ENCODE measurements around the gene SAE1.
A peak's percentile ranks its signal among the peaks of the same experiment; 100 is the strongest.
"Not testable (repeated sequence)": the region's sequence is repeated elsewhere in the genome, so short reads cannot be mapped to it uniquely, and the experiment has no call there.

SAE1 gene

DNA sequence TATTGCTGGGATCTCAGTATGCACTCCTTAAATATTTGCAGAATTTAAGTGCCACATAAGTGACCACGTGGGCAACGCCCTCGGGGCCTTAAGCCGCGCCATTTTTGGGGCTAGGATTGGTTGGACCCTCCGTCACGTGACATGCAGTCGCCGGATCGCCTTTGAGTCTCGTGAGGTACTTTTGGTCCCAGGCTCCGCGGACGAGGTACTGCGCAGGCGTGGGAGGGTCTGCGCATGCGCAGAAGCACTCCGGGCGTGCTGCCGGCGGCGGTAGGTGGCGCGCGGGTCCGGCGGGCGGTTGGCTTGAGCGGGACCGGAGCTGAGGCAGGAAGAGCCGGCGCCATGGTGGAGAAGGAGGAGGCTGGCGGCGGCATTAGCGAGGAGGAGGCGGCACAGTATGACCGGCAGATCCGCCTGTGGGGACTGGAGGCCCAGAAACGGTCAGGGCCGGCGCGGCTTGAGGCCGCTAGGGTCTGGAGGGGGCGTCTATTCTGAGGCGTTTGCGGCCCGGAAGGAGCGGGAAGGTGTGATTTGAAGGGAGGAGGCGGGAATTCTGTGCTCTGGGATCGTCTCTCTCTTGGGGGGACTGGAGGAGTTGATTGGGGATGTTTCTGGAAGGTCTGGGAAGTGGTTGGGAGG, at the start of gene SAE1:
Gene SAE1, plus strand, starts transcription at position 247 of the 639 bp plus-strand sequence. Its CDS starts 96 bp downstream, at position 343.
- peak; percentile 72 to 82 for DNase-seq (ENCODE audit: low read depth in 2 of 2, low spot score in 1 of 2)

DNA sequence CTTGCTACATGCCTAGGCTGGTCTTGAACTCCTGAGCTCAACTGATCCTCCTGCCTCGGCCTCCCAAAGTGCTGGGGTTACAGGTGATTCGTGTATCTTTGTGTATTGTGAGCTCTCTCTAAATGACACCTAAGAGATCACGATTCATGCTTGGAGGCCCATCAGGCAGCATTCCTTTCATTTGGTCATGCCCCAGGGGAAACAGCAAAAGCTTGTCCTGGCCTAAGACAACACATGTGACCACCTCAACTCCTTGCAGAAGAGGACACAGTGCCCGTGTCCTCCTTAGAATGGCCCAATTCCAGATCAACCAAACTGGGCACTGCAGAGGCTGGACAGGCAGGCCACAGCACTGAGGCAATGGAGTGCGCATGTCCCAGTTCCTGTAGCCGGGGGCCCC, 49.5 kb upstream of the SAE1 start:
- no peak for DNase-seq (ENCODE audit: low read depth in 2 of 2, low spot score in 1 of 2)

DNA sequence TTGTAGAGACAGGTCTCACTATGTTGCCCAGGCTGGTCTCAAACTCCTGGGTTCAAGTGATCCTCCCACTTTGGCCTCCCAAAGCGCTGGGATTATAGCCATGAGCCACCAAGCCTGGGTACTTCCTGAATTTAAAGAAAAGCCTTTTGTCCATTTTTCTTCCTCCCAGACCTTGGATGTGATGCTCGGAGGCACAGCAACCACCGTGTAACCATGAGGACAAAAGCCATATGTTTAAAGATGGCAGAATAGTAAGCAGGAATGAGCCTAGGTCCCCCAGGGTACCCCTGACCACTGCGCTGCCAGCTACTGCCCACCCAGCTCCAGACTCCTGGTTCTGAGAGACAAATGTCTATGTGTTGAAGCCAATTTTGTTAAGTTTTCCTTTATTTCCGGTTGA, 48.1 kb upstream of the SAE1 start:
- no peak for DNase-seq (ENCODE audit: low read depth in 2 of 2, low spot score in 1 of 2)

DNA sequence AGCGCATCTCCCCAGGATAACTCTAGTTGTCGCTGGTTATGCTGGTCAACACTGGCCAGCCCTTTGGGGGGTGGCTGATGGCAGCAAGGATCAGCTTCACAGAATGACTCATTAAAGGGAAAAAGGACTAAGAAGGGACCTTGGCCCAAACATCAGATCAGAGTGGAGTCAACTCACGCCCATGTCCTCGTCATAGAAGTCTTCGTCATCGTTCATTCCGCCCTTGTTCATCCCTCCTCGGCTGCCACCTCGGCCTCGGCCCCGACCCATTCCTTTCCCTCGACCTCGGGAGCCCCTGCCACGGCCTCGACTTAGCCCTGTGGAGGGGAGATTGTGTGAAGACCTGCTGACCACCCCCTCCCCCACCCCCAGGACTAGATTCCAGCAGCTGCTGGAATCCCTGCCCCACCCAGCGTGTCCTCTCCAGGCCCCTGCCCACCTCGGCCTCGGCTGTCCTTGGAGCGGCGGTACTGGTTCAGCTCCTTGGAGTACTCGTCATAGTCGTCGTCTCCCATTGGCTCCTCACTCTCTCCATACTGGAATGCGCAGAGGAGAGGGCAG, 45.7 kb upstream of the SAE1 start:
- no peak for DNase-seq (ENCODE audit: low read depth in 2 of 2, low spot score in 1 of 2)

DNA sequence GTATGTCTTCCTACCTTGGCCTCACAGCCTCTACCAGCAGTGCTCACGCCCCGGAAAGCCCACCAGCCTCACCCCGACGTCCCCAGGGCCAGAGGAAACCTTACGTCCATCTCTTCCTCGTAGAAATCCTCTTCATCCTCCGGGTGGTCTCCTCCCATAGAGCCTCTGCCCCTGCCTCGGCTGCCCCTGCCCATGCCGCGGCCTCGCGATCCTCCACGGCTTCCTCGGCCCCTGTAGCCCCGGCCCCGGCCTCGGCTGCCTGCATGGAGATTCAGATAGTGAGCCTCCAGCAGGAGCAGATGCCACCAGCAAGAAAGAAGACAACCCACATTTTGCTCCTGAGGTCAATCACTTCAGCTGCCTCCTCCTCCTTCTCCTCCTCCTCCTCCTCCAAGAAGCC, 44.4 kb upstream of the SAE1 start:
- no peak for DNase-seq (ENCODE audit: low read depth in 2 of 2, low spot score in 1 of 2)

GRCh38 chr19:47089767-47090350, 40.8 kb upstream of the SAE1 start:
- DNase-seq (ENCODE audit: low read depth in 2 of 2, low spot score in 1 of 2) = no peak

GRCh38 chr19:47093254-47093653, 37.4 kb upstream of the SAE1 start:
- DNase-seq (ENCODE audit: low read depth in 2 of 2, low spot score in 1 of 2) = no peak

GRCh38 chr19:47093841-47094240, 36.8 kb upstream of the SAE1 start:
- no peak for DNase-seq (ENCODE audit: low read depth in 2 of 2, low spot score in 1 of 2)

DNA sequence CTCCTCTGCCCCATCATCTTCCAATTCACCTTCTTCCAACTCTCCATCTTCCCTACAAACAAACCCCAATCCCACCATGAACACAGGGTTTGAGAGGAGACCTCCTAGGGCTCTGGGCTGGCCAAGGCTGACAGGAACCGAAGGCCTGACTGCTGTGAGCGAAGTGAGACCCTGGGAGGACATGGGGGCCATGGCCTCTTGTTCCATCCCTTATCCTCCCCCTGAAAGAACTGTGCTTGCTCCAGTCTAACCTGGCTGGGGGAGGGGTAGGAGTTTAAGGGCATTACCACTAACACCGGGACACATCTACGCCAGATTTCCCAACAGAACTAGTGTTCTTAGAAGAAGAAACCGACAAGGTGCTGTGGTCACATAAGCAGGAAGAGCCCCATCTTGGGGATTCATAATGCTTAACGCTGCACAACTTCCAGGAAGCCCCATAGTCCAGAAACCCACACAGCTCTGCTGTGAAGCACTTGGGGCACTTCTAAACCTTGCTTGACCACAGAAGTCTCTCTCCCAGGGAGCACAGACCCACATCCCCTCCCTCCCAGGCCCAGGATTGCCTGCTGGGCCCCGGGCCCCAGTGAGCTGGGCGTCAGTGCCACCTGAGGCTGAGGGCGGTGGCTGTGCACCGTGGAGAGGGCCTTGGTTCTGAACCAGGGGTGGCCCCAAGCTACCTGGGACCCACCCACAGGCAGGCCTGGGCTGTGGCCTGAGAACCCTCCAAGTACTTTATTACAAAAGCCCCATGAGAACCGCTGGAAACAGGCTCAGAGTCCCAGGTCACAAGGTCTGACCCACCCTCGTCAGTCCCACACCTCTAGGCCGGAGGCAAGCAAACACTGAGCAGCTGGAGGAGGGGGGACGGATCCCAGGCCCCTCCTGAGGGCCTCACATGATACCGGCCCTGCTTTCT, 35.8 kb upstream of the SAE1 start:
- no peak for DNase-seq (ENCODE audit: low read depth in 2 of 2, low spot score in 1 of 2)

DNA sequence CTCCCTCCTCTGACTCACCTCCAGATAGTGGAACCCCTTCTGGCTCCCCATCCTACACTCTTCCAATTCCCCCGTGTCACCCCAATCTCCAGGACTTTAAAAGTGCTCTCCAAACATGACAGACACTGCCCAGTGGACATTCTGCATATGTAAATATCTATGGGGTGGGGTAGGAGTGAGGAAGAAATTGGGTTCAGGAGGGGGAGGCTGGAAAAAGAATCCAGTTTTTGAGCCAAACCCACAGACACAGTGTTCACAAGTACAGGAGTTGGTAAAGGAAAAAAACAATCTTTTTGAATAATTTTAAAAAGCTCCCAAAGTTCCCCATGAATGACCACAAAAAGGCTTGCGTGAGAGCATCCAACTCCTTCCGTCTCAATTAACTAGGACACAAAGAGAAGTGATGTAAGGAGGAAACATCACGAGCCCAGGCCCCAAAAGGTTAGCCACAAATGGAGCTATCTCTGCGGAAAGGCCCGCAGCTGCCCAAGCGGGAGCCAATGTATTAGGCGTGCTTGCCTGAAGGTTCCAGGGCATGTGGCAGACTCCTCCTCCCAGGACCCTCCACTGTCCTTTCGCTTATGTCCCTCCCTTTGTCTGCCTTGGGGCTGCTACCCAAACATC, 35.0 kb upstream of the SAE1 start:
- DNase-seq (ENCODE audit: low read depth in 2 of 2, low spot score in 1 of 2) = no peak

DNA sequence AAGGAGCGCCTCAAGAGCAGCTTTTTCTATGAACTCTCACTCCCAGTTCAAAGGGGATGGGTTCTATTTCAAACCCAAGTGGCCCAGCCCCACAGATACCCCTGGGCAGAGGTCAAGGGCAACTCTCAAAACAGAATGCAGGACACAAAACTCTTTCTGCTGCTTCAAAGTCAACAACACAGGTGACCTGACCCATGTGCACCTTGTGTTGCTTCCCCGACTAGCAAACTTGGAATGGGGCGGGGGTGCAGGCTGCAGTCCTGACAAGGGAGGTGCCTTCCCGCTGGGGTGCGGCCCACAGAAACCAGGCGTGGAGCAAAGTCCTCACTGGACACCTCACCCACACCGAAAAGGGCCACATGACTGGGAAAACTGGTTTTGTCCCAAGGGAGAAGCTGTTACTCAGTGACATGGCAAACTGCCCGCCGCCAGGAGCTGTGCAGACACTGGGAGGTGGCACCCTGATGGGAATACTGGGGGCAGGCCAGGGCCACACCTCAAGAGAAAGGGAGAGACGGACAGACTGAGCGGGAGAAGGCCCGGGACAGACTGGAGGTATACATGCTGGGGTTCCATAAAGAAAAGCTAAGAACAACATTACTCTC, 34.4 kb upstream of the SAE1 start:
- no peak for DNase-seq (ENCODE audit: low read depth in 2 of 2, low spot score in 1 of 2)

DNA sequence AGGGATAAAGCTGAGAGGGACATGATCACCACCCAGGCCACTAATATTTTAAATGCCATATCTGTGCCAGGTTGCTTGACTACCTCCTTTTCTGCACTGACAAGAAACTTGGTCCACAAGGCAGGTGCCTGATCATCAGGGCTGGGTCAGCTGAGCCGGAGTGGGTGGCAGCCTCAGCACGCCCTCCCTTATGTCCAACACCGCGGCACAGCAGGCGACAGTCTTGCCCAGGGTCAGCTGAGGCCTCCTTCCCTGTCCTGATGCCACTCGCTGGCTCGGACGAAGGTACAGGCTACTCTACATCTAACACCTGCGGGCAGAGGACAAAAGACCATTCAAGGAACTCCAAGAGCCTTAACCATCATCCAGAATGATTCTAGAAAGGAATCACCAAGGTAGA, 33.9 kb upstream of the SAE1 start:
- no peak for DNase-seq (ENCODE audit: low read depth in 2 of 2, low spot score in 1 of 2)

GRCh38 chr19:47097396-47098201, 33.0 kb upstream of the SAE1 start:
- DNase-seq (ENCODE audit: low read depth in 2 of 2, low spot score in 1 of 2) = no peak

DNA sequence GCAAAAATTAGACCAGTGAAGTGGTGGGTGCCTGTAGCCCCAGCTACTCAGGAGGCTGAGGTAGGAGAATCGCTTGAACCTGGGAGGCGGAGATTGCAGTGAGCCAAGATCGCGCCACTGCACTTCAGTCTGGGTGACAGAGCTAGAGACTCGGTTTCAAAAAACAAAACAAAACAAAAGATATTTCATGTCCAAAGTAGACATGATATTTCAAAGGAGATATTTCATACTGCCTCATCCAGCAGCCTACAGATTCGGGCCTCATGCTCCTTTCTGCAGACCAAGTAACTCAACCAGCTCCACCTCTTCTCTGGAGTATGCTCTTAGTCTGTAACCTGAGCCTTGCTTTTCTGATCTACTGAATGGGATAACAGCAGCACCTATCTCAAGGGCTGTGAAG, 32.0 kb upstream of the SAE1 start:
- no peak for DNase-seq (ENCODE audit: low read depth in 2 of 2, low spot score in 1 of 2)

DNA sequence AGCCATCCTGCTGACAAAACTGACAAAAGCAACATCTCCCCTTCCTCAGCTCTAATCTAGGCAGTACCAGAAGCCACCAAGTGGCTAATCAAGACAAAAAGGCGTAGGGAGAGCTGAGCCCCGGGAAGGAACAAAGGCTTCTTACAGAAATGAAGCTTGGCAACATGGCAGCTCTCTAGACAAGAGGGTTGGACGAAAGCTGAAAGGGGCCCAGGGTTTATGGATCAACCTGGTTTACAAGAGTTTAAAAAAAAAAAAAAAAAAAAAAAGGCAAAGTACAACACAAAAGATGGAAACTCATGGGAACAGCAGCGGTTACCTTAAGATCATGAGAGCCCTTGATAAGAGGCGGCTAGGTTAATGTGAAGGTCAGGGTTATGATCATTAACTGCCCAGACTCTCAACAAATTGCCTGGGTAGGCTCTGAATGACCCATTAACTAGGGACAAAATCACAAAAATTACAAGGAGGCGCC, 31.0 kb upstream of the SAE1 start:
- no peak for DNase-seq (ENCODE audit: low read depth in 2 of 2, low spot score in 1 of 2)

GRCh38 chr19:47100290-47100689, 30.3 kb upstream of the SAE1 start:
- DNase-seq (ENCODE audit: low read depth in 2 of 2, low spot score in 1 of 2) = no peak

GRCh38 chr19:47101116-47101515, 29.5 kb upstream of the SAE1 start:
- DNase-seq (ENCODE audit: low read depth in 2 of 2, low spot score in 1 of 2) = not testable (repeated sequence)

- DNase-seq (ENCODE audit: low read depth in 2 of 2, low spot score in 1 of 2) = no peak
Observed at GRCh38 chr19:47102346-47103060, 28.1 kb upstream of the SAE1 start.

- DNase-seq (ENCODE audit: low read depth in 2 of 2, low spot score in 1 of 2) = no peak
Observed at GRCh38 chr19:47104680-47105079, 26.0 kb upstream of the SAE1 start.

Measured in stimulated activated CD8-positive, alpha-beta memory T cell treated with anti-CD3 and anti-CD28 coated beads, Interleukin-4, amount 100 ng/mL, for 4 hours (primary cell).